CD8-positive, alpha-beta memory T cell (primary cell): ENCODE results near the gene NUP93. TPM values are rescaled to one million over a fixed set of nuclear protein-coding genes. Genes with fewer than 3 reads are reported as not detected.

Experiments
- CTCF ChIA-PET: fragments of 350-600 bp; sonication (Branson Sonifier 250); formaldehyde crosslinking; loops from one replicate; lab custom pipeline; 2021; ENCODE audit warnings: antibody characterized with exemption; lab: Charles Lee
- POLR2A ChIA-PET: fragments of 350-600 bp; sonication (Branson Sonifier 250); formaldehyde crosslinking; loops from one replicate; lab custom pipeline; 2021; ENCODE audit warnings: antibody characterized with exemption; lab: Charles Lee
- DNase-seq, 5 donors: peaks; one replicate each; pipeline versions ENCODE4 v3.0.0 to v3.0.0-alpha.2; 2020 to 2022; ENCODE audit warnings: mixed read lengths in 1 of 5
- H3K27ac ChIP-seq: one replicate; pipeline ENCODE4 v1.7.0; 2013; ENCODE audit warnings: low read depth, mild to moderate bottlenecking, low read length, moderate library complexity
- H3K27me3 ChIP-seq: 2 replicates; pipeline ENCODE4 v1.7.0; 2013; ENCODE audit warnings: low read length, mild to moderate bottlenecking; ENCODE audit not compliant: insufficient read depth, poor library complexity, severe bottlenecking
- H3K36me3 ChIP-seq: 2 replicates; pipeline ENCODE4 v1.7.0; 2013; ENCODE audit warnings: mild to moderate bottlenecking, low read length, moderate library complexity; ENCODE audit not compliant: insufficient read depth
- H3K4me1 ChIP-seq: 2 replicates; pipeline ENCODE4 v1.7.0; 2013; ENCODE audit warnings: mild to moderate bottlenecking, low read length, moderate library complexity; ENCODE audit not compliant: insufficient read depth
- H3K4me3 ChIP-seq: 2 replicates; pipeline ENCODE4 v1.7.0; 2013; ENCODE audit warnings: mild to moderate bottlenecking, low read length
- H3K9me3 ChIP-seq: 2 replicates; pipeline ENCODE4 v1.7.0; 2013; ENCODE audit warnings: mild to moderate bottlenecking, low read length
- H3K27ac Mint-ChIP-seq, 8 donors: one replicate each; pipeline ENCODE4 v1.8.0; 2020 to 2021; ENCODE audit warnings: mixed read lengths in 8 of 8, mild to moderate bottlenecking in 6 of 8, inconsistent platforms in 3 of 8, moderate library complexity in 3 of 8
- H3K27me3 Mint-ChIP-seq, 2 donors: one replicate each; pipeline ENCODE4 v1.8.0; 2020 to 2021; ENCODE audit warnings: mixed read lengths in 2 of 2, mild to moderate bottlenecking in 1 of 2, moderate library complexity in 1 of 2
- H3K36me3 Mint-ChIP-seq, 3 donors: one replicate each; pipeline ENCODE4 v1.8.0; 2020 to 2021; ENCODE audit warnings: mixed read lengths in 3 of 3, inconsistent platforms in 1 of 3, mild to moderate bottlenecking in 1 of 3
- H3K4me1 Mint-ChIP-seq, 3 donors: one replicate each; pipeline ENCODE4 v1.8.0; 2020 to 2021; ENCODE audit warnings: mixed read lengths in 3 of 3, inconsistent platforms in 1 of 3, mild to moderate bottlenecking in 1 of 3
- H3K4me3 Mint-ChIP-seq, 7 donors: one replicate each; pipeline ENCODE4 v1.8.0; 2020 to 2021; ENCODE audit warnings: mixed read lengths in 7 of 7, mild to moderate bottlenecking in 6 of 7, moderate library complexity in 4 of 7, inconsistent platforms in 2 of 7
- H3K9me3 Mint-ChIP-seq, 5 donors: one replicate each; pipeline ENCODE4 v1.8.0; 2020 to 2022; ENCODE audit warnings: mixed read lengths in 5 of 5, mild to moderate bottlenecking in 3 of 5, moderate library complexity in 2 of 5, inconsistent platforms in 1 of 5
- polyA plus RNA-seq: library from polyadenylated mRNA; unstranded; fragments of 300-500 nt; fragmentation: Illumina TruSeq; gene quantifications from one replicate; pipeline ENCODE4 v1.2.3, GENCODE V29; 2021
- total RNA-seq, 2 experiments: library from RNA; stranded (reverse); gene quantifications; one replicate each; pipeline ENCODE4 v1.2.3, GENCODE V29; 2021

The NUP93 gene
- total RNA-seq: 100 to 1,000 TPM; 153 to 155 TPM
- 93.8 TPM for polyA plus RNA-seq

DNA sequence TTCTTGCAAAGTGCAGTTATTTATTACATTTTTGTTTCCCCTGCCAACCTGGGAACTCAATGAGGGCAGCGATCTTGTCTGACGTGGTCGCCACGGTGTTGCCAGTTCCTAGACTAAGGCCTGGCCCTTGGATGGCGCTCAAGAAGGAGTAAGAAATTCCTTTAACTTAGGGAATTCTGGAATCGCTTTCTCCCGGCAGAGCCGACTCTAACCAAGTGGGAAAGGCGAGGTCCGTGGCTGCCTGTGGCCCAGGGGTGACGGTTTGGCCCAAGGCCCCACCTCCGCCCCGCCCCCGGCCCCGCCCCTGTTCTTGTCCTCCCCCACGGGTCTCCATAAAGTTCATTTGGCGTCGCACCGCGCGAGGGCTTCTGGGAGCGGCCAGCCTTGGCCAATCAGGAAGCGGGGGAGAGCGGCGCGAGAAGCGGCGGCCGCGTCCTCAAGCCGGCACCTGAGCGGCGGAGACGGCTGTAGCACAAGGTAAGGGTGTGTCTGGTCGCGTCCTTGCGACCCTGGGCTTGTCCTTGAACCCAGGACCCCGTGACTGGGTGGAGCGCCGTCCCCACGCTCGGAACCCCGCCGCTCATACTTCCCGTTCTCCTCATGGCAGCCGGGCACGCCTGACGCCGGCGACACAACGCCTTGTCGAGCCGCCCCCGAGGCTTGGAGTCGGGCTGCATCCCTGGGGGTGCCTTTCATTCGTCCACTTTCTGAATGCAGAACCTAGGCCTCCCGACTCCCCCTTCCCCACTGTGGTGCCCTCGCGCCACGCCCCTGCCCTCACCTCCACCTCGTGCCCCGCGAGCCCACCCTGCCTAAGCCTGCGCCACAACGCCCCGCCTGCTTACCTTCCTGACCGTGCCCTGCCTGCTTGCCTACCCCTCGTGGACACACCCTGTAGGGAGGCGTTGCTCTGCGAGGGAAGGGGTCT is at the start of gene NUP93:
TSS of gene NUP93 (plus strand) at position 395 of the 928 bp plus-strand sequence. CDS start 18,119 bp downstream, outside the sequence.
- Mint-ChIP-seq H3K4me1 (peaks cover 13 to 37% (median 17%) of the 10 kb centered on the region in 3 donors), H3K4me3 (peak within 1 kb of the TSS in 1 of 7 donors; percentile 85), H3K9me3 (no peaks in the 10 kb centered on the region), H3K27me3 (no peaks in the 10 kb centered on the region), H3K27ac (peak within 1 kb of the TSS in 7 of 8 donors; percentile 84 to 96 (median 91)), H3K36me3 (peaks cover 2 to 4% (median 3%) of the 10 kb centered on the region in 3 donors)
- CTCF ChIA-PET: no interaction called here
- Histone ChIP-seq H3K27me3 (no peaks in the 10 kb centered on the region), H3K9me3 (no peaks in the 10 kb centered on the region), H3K36me3 (no peaks in the 10 kb centered on the region), H3K4me1 (peaks cover 35% of the 10 kb centered on the region), H3K27ac (peak within 1 kb of the TSS; percentile 48), H3K4me3 (peak within 1 kb of the TSS; percentile 48)
- DNase-seq: peak; percentile 85 to 94 (median 87)
- POLR2A ChIA-PET: interaction anchor here (0.5 to 1.8 kb wide), 3 partner anchors 13 to 1267 kb away, joined by 3 to 5 read pairs (median 4); no protein-coding TSS in a partner anchor

GRCh38 chr16:56681939-56682702 is 47.8 kb upstream of the NUP93 start, which contains the start of gene MT1X:
MT1X (plus strand) TSS chr16:56682470; CDS start chr16:56682541, 71 bp downstream.
- H3K9me3 ChIP-seq: no peaks in the 10 kb centered on the region
- peak within 1 kb of the TSS; percentile 86 for H3K4me3 ChIP-seq

GRCh38 chr16:56682703-56683397 is 47.1 kb upstream of the NUP93 start:
- H3K4me3 ChIP-seq: peak overlapping the region; percentile 86
- CTCF ChIA-PET: interaction anchor here (1.3 to 1.9 kb wide), 6 partner anchors 9 to 106 kb away, joined by 3 to 7 read pairs (median 4); no protein-coding TSS in a partner anchor
- no peaks in the 10 kb centered on the region for H3K27me3 Mint-ChIP-seq

More at GRCh38 chr16:56681939-56682702, 47.8 kb upstream of the NUP93 start, which contains the start of gene MT1X:
- no peaks in the 10 kb centered on the region for H3K27me3 Mint-ChIP-seq
- peak within 1 kb of the TSS; percentile 90 to 98 (median 97) for H3K27ac Mint-ChIP-seq
- H3K4me1 Mint-ChIP-seq: peaks cover 26 to 29% (median 27%) of the 10 kb centered on the region in 3 donors
- H3K4me1 ChIP-seq: peaks cover 17% of the 10 kb centered on the region
- peaks cover 0 to 3% (median 0%) of the 10 kb centered on the region in 5 donors for H3K9me3 Mint-ChIP-seq
- no peaks in the 10 kb centered on the region for H3K36me3 ChIP-seq
- CTCF ChIA-PET: interaction anchor here (1.3 to 1.9 kb wide), 5 partner anchors 9 to 38 kb away, joined by 3 to 7 read pairs (median 4); no protein-coding TSS in a partner anchor
- peak within 1 kb of the TSS; percentile 70 for H3K27ac ChIP-seq
- POLR2A ChIA-PET: interaction anchor here (0.7 to 1.9 kb wide), 10 partner anchors 20 to 250 kb away, joined by 3 to 7 read pairs (median 4); partner anchors contain the start of genes HERPUD1, MT1E, MT1F and MT2A
- peak; percentile 72 to 93 (median 86) for DNase-seq
- H3K36me3 Mint-ChIP-seq: peaks cover 3 to 6% (median 6%) of the 10 kb centered on the region in 3 donors
- no peaks in the 10 kb centered on the region for H3K27me3 ChIP-seq
- peak within 1 kb of the TSS; percentile 94 to 98 (median 97) for H3K4me3 Mint-ChIP-seq

GRCh38 chr16:56683424-56684172 is 46.3 kb upstream of the NUP93 start:
- DNase-seq: no peak
- no peak overlapping the region for H3K27ac ChIP-seq
- Mint-ChIP-seq H3K27me3 (no peaks in the 10 kb centered on the region), H3K27ac (peak overlapping the region in 5 of 8 donors; percentile 41 to 90 (median 66)), H3K4me3 (peak overlapping the region; percentile 94 to 98 (median 97)), H3K36me3 (peaks cover 3 to 6% (median 6%) of the 10 kb centered on the region in 3 donors), H3K9me3 (peaks cover 0 to 3% (median 0%) of the 10 kb centered on the region in 5 donors), H3K4me1 (peaks cover 26 to 29% (median 27%) of the 10 kb centered on the region in 3 donors)
- no peaks in the 10 kb centered on the region for H3K27me3 ChIP-seq
- H3K9me3 ChIP-seq: no peaks in the 10 kb centered on the region
- POLR2A ChIA-PET: interaction anchor here (0.7 to 1.9 kb wide), 7 partner anchors 26 to 412 kb away, joined by 3 to 10 read pairs (median 6); partner anchors contain the start of genes HERPUD1, MT1E, MT1F and MT2A
- H3K4me3 ChIP-seq: peak overlapping the region; percentile 86
- CTCF ChIA-PET: interaction anchor here (1.3 to 1.9 kb wide), 5 partner anchors 10 to 106 kb away, joined by 3 to 7 read pairs (median 4); no protein-coding TSS in a partner anchor
- no peaks in the 10 kb centered on the region for H3K36me3 ChIP-seq
- peaks cover 17% of the 10 kb centered on the region for H3K4me1 ChIP-seq

More at GRCh38 chr16:56682703-56683397, 47.1 kb upstream of the NUP93 start:
- H3K36me3 ChIP-seq: no peaks in the 10 kb centered on the region
- H3K4me1 Mint-ChIP-seq: peaks cover 26 to 29% (median 27%) of the 10 kb centered on the region in 3 donors
- no peaks in the 10 kb centered on the region for H3K9me3 ChIP-seq
- peak overlapping the region; percentile 90 to 98 (median 97) for H3K27ac Mint-ChIP-seq
- no peaks in the 10 kb centered on the region for H3K27me3 ChIP-seq
- peak overlapping the region; percentile 94 to 98 (median 97) for H3K4me3 Mint-ChIP-seq
- H3K4me1 ChIP-seq: peaks cover 17% of the 10 kb centered on the region
- POLR2A ChIA-PET: interaction anchor here (0.7 to 1.9 kb wide), 10 partner anchors 19 to 249 kb away, joined by 3 to 7 read pairs (median 4); partner anchors contain the start of genes HERPUD1, MT1E, MT1F and MT2A
- peaks cover 0 to 3% (median 0%) of the 10 kb centered on the region in 5 donors for H3K9me3 Mint-ChIP-seq
- H3K36me3 Mint-ChIP-seq: peaks cover 3 to 6% (median 6%) of the 10 kb centered on the region in 3 donors
- H3K27ac ChIP-seq: peak overlapping the region; percentile 70
- no peak for DNase-seq

- Histone ChIP-seq H3K9me3 (no peaks in the 10 kb centered on the region), H3K27ac (no peak overlapping the region), H3K36me3 (no peaks in the 10 kb centered on the region), H3K4me1 (peaks cover 17% of the 10 kb centered on the region), H3K4me3 (no peak overlapping the region), H3K27me3 (no peaks in the 10 kb centered on the region)
- H3K4me3 Mint-ChIP-seq: peak overlapping the region in 6 of 7 donors; percentile 61 to 97 (median 96)
- ChIA-PET CTCF (interaction anchor here (1.3 kb wide), 1 partner anchor 107 kb away, joined by 3 read pairs; no protein-coding TSS in a partner anchor), POLR2A (no interaction called here)
- H3K4me1 Mint-ChIP-seq: peaks cover 26 to 29% (median 27%) of the 10 kb centered on the region in 3 donors
- H3K27me3 Mint-ChIP-seq: no peaks in the 10 kb centered on the region
- DNase-seq: no peak
- peaks cover 3 to 6% (median 6%) of the 10 kb centered on the region in 3 donors for H3K36me3 Mint-ChIP-seq
- H3K9me3 Mint-ChIP-seq: peaks cover 0 to 3% (median 0%) of the 10 kb centered on the region in 5 donors
- H3K27ac Mint-ChIP-seq: peak overlapping the region in 2 of 8 donors; percentile 15 to 66
These were observed 45.5 kb upstream of the NUP93 start for GRCh38 chr16:56684256-56684925.

DNA sequence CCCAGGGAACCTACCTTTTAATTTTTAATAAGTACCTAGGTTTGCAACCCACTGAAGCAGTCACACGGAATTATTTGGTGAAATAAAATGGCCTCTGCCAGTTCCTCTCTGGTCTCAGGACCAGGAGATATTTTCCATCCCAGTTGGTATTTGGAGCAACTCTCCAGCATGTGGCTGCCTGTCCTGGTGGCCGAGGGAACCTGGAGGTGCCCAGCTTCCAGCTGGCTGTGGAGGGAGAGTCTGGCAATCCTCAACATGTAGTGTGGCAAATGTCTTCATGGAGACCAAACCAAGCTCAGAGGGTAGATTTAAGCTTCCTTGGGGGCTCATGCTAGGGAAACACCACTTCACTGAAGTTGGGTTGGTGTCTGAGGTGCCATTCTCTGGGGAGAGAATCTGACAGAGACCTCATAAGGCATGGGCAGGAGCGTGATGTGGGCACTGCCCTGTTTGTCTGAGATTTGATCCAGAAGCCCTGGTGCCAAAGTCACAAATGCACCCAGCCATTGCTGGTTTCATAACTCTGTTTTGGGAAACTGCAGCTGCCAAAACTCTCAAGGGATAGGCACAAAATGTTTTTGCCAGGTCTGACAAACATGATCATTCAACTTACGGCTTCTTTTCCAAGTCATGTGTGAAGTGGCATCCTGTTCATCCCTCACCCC is 44.9 kb upstream of the NUP93 start:
- Mint-ChIP-seq H3K4me1 (peaks cover 26 to 29% (median 27%) of the 10 kb centered on the region in 3 donors), H3K4me3 (peak overlapping the region in 2 of 7 donors; percentile 19 to 97), H3K27me3 (no peaks in the 10 kb centered on the region), H3K9me3 (peaks cover 0 to 3% (median 0%) of the 10 kb centered on the region in 5 donors), H3K36me3 (peaks cover 3 to 6% (median 6%) of the 10 kb centered on the region in 3 donors), H3K27ac (no peak overlapping the region)
- Histone ChIP-seq H3K27me3 (no peaks in the 10 kb centered on the region), H3K4me1 (peaks cover 17% of the 10 kb centered on the region), H3K9me3 (no peaks in the 10 kb centered on the region), H3K36me3 (no peaks in the 10 kb centered on the region), H3K4me3 (no peak overlapping the region), H3K27ac (no peak overlapping the region)
- POLR2A ChIA-PET: no interaction called here
- CTCF ChIA-PET: no interaction called here
- DNase-seq: no peak
